IPS DF 6.9 (cell line): ENCODE measurements around the gene C14orf180.

ENCODE experiments used
- DNase-seq: peaks from one replicate; pipeline ENCODE4 v3.0.0-alpha.2; 2013; ENCODE audit warnings: low read depth, low spot score
- H3K27ac ChIP-seq: one replicate; pipeline ENCODE4 v1.5.1; 2013; ENCODE audit warnings: low read length, control low read depth
- H3K27me3 ChIP-seq: 2 replicates; pipeline ENCODE4 v1.6.1; 2013; ENCODE audit warnings: mild to moderate bottlenecking, low read length; ENCODE audit not compliant: control insufficient read depth, insufficient read depth
- H3K36me3 ChIP-seq: 2 replicates; pipeline ENCODE4 v1.6.1; 2013; ENCODE audit warnings: low read length; ENCODE audit not compliant: control insufficient read depth, insufficient read depth
- H3K4me1 ChIP-seq: 2 replicates; pipeline ENCODE4 v1.6.1; 2013; ENCODE audit warnings: low read length; ENCODE audit not compliant: control insufficient read depth, insufficient read depth
- H3K4me3 ChIP-seq: 2 replicates; pipeline ENCODE4 v1.5.1; 2013; ENCODE audit warnings: mild to moderate bottlenecking, low read length
- H3K9me3 ChIP-seq: 2 replicates; pipeline ENCODE4 v1.6.1; 2013; ENCODE audit warnings: low read length, inconsistent platforms; ENCODE audit not compliant: control insufficient read depth, insufficient read depth
- WGBS: extraction: QIAGEN DNeasy Blood & Tissue Kit; methylation state at CpG from one replicate; pipeline ENCODE4 v1.1.7; 2013; ENCODE audit warnings: mixed read lengths, missing lambda C conversion rate; ENCODE audit not compliant: insufficient read length, insufficient coverage; 5-methylcytosine and 5-hydroxymethylcytosine counted together

The C14orf180 gene

GRCh38 chr14:104550340-104550860 is 29.2 kb upstream of the C14orf180 start:
- H3K4me3 ChIP-seq: no peak overlapping the region
- H3K27me3 ChIP-seq: no peaks in the 10 kb centered on the region
- H3K36me3 ChIP-seq: no peaks in the 10 kb centered on the region
- H3K27ac ChIP-seq: no peak overlapping the region
- no peak for DNase-seq
- no CpG with 5 or more reads among the region's 13 CpGs for WGBS
- no peaks in the 10 kb centered on the region for H3K9me3 ChIP-seq
- peaks cover 5% of the 10 kb centered on the region; the same call in 1 of the 2 replicates for H3K4me1 ChIP-seq

GRCh38 chr14:104550861-104551728 is 28.5 kb upstream of the C14orf180 start:
- DNase-seq: no peak

GRCh38 chr14:104551851-104552737 is 27.5 kb upstream of the C14orf180 start:
- DNase-seq: no peak
- no peaks in the 10 kb centered on the region for H3K27me3 ChIP-seq
- WGBS: no CpG with 5 or more reads among the region's 33 CpGs
- H3K9me3 ChIP-seq: no peaks in the 10 kb centered on the region
- H3K27ac ChIP-seq: no peak overlapping the region
- no peak overlapping the region for H3K4me3 ChIP-seq
- H3K36me3 ChIP-seq: no peaks in the 10 kb centered on the region
- H3K4me1 ChIP-seq: peaks cover 5% of the 10 kb centered on the region; the same call in 1 of the 2 replicates

More at GRCh38 chr14:104550861-104551728, 28.5 kb upstream of the C14orf180 start:
- Histone ChIP-seq H3K4me3 (no peak overlapping the region), H3K27ac (no peak overlapping the region), H3K4me1 (peaks cover 5% of the 10 kb centered on the region; the same call in 1 of the 2 replicates), H3K9me3 (no peaks in the 10 kb centered on the region), H3K36me3 (no peaks in the 10 kb centered on the region), H3K27me3 (no peaks in the 10 kb centered on the region)
- WGBS: no CpG with 5 or more reads among the region's 24 CpGs

GRCh38 chr14:104552738-104553125 is 26.8 kb upstream of the C14orf180 start:
- no peaks in the 10 kb centered on the region for H3K27me3 ChIP-seq
- H3K4me1 ChIP-seq: peaks cover 5% of the 10 kb centered on the region; the same call in 1 of the 2 replicates
- no peak for DNase-seq
- no peaks in the 10 kb centered on the region for H3K9me3 ChIP-seq
- no peak overlapping the region for H3K4me3 ChIP-seq
- WGBS: no CpG with 5 or more reads among the region's 9 CpGs
- H3K27ac ChIP-seq: no peak overlapping the region
- no peaks in the 10 kb centered on the region for H3K36me3 ChIP-seq

GRCh38 chr14:104553166-104554087 is 26.1 kb upstream of the C14orf180 start:
- H3K4me1 ChIP-seq: peaks cover 5% of the 10 kb centered on the region; the same call in 1 of the 2 replicates
- H3K4me3 ChIP-seq: no peak overlapping the region

GRCh38 chr14:104554088-104554607 is 25.4 kb upstream of the C14orf180 start:
- DNase-seq: no peak
- no peak overlapping the region for H3K4me3 ChIP-seq
- H3K27me3 ChIP-seq: no peaks in the 10 kb centered on the region
- H3K36me3 ChIP-seq: no peaks in the 10 kb centered on the region
- peaks cover 3% of the 10 kb centered on the region; the same call in 1 of the 2 replicates for H3K4me1 ChIP-seq
- no peaks in the 10 kb centered on the region for H3K9me3 ChIP-seq
- H3K27ac ChIP-seq: no peak overlapping the region
- no CpG with 5 or more reads among the region's 12 CpGs for WGBS

More at GRCh38 chr14:104553166-104554087, 26.1 kb upstream of the C14orf180 start:
- Histone ChIP-seq H3K27ac (no peak overlapping the region), H3K9me3 (no peaks in the 10 kb centered on the region), H3K36me3 (no peaks in the 10 kb centered on the region), H3K27me3 (no peaks in the 10 kb centered on the region)
- WGBS: no CpG with 5 or more reads among the region's 30 CpGs
- no peak for DNase-seq

GRCh38 chr14:104554608-104555429 is 24.7 kb upstream of the C14orf180 start:
- H3K36me3 ChIP-seq: no peaks in the 10 kb centered on the region
- DNase-seq: no peak
- H3K27ac ChIP-seq: no peak overlapping the region
- WGBS: no CpG with 5 or more reads among the region's 26 CpGs
- H3K4me3 ChIP-seq: no peak overlapping the region
- no peaks in the 10 kb centered on the region; the same call in 1 of the 2 replicates for H3K4me1 ChIP-seq
- H3K9me3 ChIP-seq: no peaks in the 10 kb centered on the region
- no peaks in the 10 kb centered on the region for H3K27me3 ChIP-seq

GRCh38 chr14:104555430-104556255 is 23.9 kb upstream of the C14orf180 start:
- WGBS: no CpG with 5 or more reads among the region's 11 CpGs
- Histone ChIP-seq H3K4me1 (no peaks in the 10 kb centered on the region; the same call in 1 of the 2 replicates), H3K9me3 (no peaks in the 10 kb centered on the region), H3K27ac (no peak overlapping the region), H3K4me3 (no peak overlapping the region), H3K27me3 (no peaks in the 10 kb centered on the region), H3K36me3 (no peaks in the 10 kb centered on the region)
- no peak for DNase-seq
